Measurements from ENCODE around the gene IRAK2.

Gene IRAK2

GRCh38 chr3:10247679-10248183, 83.0 kb downstream of the IRAK2 start:
- Histone ChIP-seq H3K27ac (no peak overlapping the region), H3K27me3 (replicated peaks) (no peaks in the 10 kb centered on the region), H3K4me3 (ENCODE audit: low read depth, low read length) (peak overlapping the region; percentile 89), H3K36me3 (replicated peaks) (peaks cover 4% of the 10 kb centered on the region)
- in situ Hi-C loops (cut with HindIII; ENCODE audit: low pct_ligation_motif_present, low sequenced_read_pairs), result no loop called here
- no peak for DNase-seq
- no peak for TF ChIP-seq CTCF (IDR thresholded peaks at IDR 0.05; ENCODE audit: low read depth, low read length, missing control alignments)

- no peak for TF ChIP-seq CTCF (IDR thresholded peaks at IDR 0.05; ENCODE audit: low read depth, low read length, missing control alignments)
- Histone ChIP-seq H3K27me3 (replicated peaks) (no peaks in the 10 kb centered on the region), H3K36me3 (replicated peaks) (peaks cover 8% of the 10 kb centered on the region), H3K27ac (peak within 1 kb of the TSS; percentile 35), H3K4me3 (ENCODE audit: low read depth, low read length) (peak within 1 kb of the TSS; percentile 89)
- DNase-seq, result peak; percentile 91
- in situ Hi-C loops (cut with HindIII; ENCODE audit: low pct_ligation_motif_present, low sequenced_read_pairs), result no loop called here
Observed at GRCh38 chr3:10248184-10248983, 83.7 kb downstream of the IRAK2 start, which contains the start of gene TATDN2. TSS of gene TATDN2 (plus strand) at chr3:10248459. CDS start at chr3:10249201, 742 bp downstream.

GRCh38 chr3:10248984-10249748, 84.4 kb downstream of the IRAK2 start:
- TF ChIP-seq CTCF (IDR thresholded peaks at IDR 0.05; ENCODE audit: low read depth, low read length, missing control alignments), result no peak
- in situ Hi-C loops (cut with HindIII; ENCODE audit: low pct_ligation_motif_present, low sequenced_read_pairs), result no loop called here
- DNase-seq, result peak; percentile 4
- Histone ChIP-seq H3K27ac (peak overlapping the region; percentile 35), H3K27me3 (replicated peaks) (no peaks in the 10 kb centered on the region), H3K4me3 (ENCODE audit: low read depth, low read length) (peak overlapping the region; percentile 89), H3K36me3 (replicated peaks) (peaks cover 12% of the 10 kb centered on the region)

- Histone ChIP-seq H3K27me3 (replicated peaks) (no peaks in the 10 kb centered on the region), H3K36me3 (replicated peaks) (peaks cover 15% of the 10 kb centered on the region), H3K27ac (no peak overlapping the region), H3K4me3 (ENCODE audit: low read depth, low read length) (peak overlapping the region; percentile 89)
- in situ Hi-C loops (cut with HindIII; ENCODE audit: low pct_ligation_motif_present, low sequenced_read_pairs), result no loop called here
- no peak for DNase-seq
- TF ChIP-seq CTCF (IDR thresholded peaks at IDR 0.05; ENCODE audit: low read depth, low read length, missing control alignments), result no peak
Observed at GRCh38 chr3:10249833-10250232, 85.1 kb downstream of the IRAK2 start.

GRCh38 chr3:10251006-10251405, 86.3 kb downstream of the IRAK2 start:
- H3K27me3 ChIP-seq (replicated peaks), result no peaks in the 10 kb centered on the region
- no peak for TF ChIP-seq CTCF (IDR thresholded peaks at IDR 0.05; ENCODE audit: low read depth, low read length, missing control alignments)
- H3K4me3 ChIP-seq (ENCODE audit: low read depth, low read length), result no peak overlapping the region
- in situ Hi-C loops (cut with HindIII; ENCODE audit: low pct_ligation_motif_present, low sequenced_read_pairs), result no loop called here
- peaks cover 18% of the 10 kb centered on the region for H3K36me3 ChIP-seq (replicated peaks)
- no peak overlapping the region for H3K27ac ChIP-seq
- no peak for DNase-seq
